Activated naive CD4-positive, alpha-beta T cell treated with anti-CD3 and anti-CD28 coated beads, Interleukin-2, amount 50 U/mL, for 72 hours (primary cell): ENCODE results near the gene OMP. TPM values are rescaled to one million over a fixed set of nuclear protein-coding genes. Genes with fewer than 3 reads are reported as not detected.

Source experiments
- ATAC-seq, 2 donors: fragments of 150-1000 bp; cut with Tn5 transposase; 2 replicates each; pipeline ENCODE4 v1.10.0; 2021; ENCODE audit warnings: mild to moderate bottlenecking in 2 of 2, moderate library complexity in 2 of 2
- DNase-seq, 2 donors: peaks; one replicate each; pipeline ENCODE4 v3.0.0; 2021 to 2022; ENCODE audit warnings: low spot score in 2 of 2
- H3K27ac Mint-ChIP-seq, 2 donors: one replicate each; pipeline ENCODE4 v1.8.0; 2022; ENCODE audit warnings: mild to moderate bottlenecking in 2 of 2, mixed read lengths in 2 of 2
- H3K36me3 Mint-ChIP-seq, 2 donors: one replicate each; pipeline ENCODE4 v1.8.0; 2022; ENCODE audit warnings: mixed read lengths in 2 of 2
- H3K9me3 Mint-ChIP-seq, 2 donors: one replicate each; pipeline ENCODE4 v1.8.0; 2022; ENCODE audit warnings: mixed read lengths in 2 of 2
- total RNA-seq, 2 donors: library from RNA; stranded (reverse); gene quantifications; one replicate each; pipeline ENCODE4 v1.2.3, GENCODE V29; 2022

Gene OMP
- total RNA-seq, 2 donors from 2014 or later: not detected

DNA sequence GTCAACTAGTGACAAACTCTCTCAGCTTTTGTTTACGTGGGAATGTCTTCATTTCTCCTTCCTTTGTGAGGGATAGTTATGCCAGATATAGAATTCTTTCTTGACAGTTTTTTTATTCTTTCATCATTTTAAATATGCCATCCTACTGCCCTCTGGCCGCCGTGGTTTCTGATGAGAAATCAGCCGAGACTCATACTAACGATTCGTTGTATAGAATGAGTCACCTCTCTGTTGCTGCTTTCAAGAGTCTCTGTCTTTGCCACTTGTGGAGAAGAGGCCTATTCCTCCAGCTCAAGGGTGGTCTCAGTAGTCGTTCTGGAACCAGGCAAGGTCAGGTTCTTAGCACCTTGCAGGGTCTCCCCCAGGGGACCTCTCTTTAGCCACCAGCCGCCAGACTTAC, 33.4 kb downstream of the OMP start:
- no peaks in the 10 kb centered on the region for H3K9me3 Mint-ChIP-seq
- DNase-seq: peak in 1 of 2 donors; percentile 26
- no peak overlapping the region for H3K27ac Mint-ChIP-seq
- ATAC-seq: peak; percentile 47 to 76
- H3K36me3 Mint-ChIP-seq: no peaks in the 10 kb centered on the region

- Mint-ChIP-seq H3K9me3 (no peaks in the 10 kb centered on the region), H3K36me3 (no peaks in the 10 kb centered on the region), H3K27ac (no peak overlapping the region)
- no peak for DNase-seq
- no peak for ATAC-seq
Measured at GRCh38 chr11:77136784-77137420, 34.3 kb downstream of the OMP start.

DNA sequence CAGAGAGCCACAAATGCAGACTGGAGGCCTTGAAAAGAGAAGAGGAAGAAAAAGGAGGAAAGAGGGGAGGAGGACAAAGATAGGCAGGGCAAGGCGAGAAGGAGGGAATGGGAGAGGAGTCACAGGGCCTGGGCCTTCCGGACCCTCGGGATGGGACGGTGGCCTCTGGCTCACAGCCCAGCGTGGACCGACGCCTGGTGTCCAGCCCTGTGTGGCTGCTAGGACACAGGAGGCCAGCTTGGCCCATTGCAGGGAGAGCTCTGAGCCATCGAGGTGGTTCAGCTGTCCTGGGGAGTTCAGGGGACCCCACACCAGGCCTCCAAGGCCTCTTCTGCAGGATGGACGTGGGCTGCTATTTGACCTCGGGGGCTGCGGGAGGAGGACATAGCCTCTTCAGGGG, 34.8 kb downstream of the OMP start:
- no peaks in the 10 kb centered on the region for H3K36me3 Mint-ChIP-seq
- H3K9me3 Mint-ChIP-seq: no peaks in the 10 kb centered on the region
- no peak overlapping the region for H3K27ac Mint-ChIP-seq
- no peak for DNase-seq
- no peak for ATAC-seq

DNA sequence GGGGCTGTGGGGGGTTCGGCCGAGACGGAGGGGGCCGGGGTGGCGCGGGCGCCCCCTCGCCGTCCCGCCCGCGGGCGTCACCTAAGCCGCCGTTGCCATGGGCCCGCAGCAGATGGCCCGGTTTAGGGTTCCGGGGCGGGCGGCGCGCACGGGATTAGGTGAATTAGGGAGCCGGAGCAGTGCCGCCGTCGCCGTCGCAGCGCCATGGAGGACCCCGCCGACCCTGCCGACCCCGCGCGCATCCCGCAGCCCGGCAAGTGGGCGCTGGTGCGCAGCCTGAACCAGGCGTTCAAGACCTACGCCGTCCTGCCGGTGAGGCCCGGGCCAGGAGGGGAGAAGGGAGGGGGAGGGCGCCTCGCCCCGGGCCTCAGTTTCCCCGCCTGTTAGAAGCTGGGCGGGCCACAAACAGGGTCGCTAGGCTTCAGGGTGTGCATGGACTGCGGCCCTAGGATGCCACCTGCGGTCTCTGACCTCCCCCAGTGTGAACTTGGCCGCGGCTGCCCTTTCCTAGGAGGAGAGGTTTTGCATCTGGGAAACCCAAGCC, 35.5 kb downstream of the OMP start:
- H3K9me3 Mint-ChIP-seq: no peaks in the 10 kb centered on the region
- ATAC-seq (no peak), DNase-seq (no peak)
- no peak overlapping the region for H3K27ac Mint-ChIP-seq
- no peaks in the 10 kb centered on the region for H3K36me3 Mint-ChIP-seq

DNA sequence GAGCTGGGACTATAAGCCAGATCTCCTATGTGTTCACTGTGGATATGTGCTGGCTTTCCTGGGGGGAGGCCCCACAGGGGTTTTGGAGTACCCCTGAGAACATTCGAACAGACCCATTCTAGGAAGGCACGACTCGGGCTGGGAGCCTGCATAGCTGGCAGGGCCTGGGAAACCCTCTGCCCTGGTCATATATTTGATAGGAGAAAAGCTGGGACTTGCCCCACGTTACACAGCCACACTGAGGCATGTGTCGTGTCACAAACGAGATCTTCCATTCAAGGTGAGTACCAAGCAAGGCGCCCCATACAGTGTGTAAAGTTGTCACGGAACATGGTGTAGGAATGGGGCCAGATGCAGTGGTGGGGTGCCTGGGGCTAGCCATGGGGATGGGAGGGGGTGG, 36.6 kb downstream of the OMP start:
- Mint-ChIP-seq H3K9me3 (no peaks in the 10 kb centered on the region), H3K27ac (no peak overlapping the region), H3K36me3 (no peaks in the 10 kb centered on the region)
- ATAC-seq (no peak), DNase-seq (no peak)

- H3K36me3 Mint-ChIP-seq: no peaks in the 10 kb centered on the region
- ATAC-seq (no peak), DNase-seq (no peak)
- no peak overlapping the region for H3K27ac Mint-ChIP-seq
- H3K9me3 Mint-ChIP-seq: no peaks in the 10 kb centered on the region
Measured at GRCh38 chr11:77140231-77140851, 37.7 kb downstream of the OMP start.

DNA sequence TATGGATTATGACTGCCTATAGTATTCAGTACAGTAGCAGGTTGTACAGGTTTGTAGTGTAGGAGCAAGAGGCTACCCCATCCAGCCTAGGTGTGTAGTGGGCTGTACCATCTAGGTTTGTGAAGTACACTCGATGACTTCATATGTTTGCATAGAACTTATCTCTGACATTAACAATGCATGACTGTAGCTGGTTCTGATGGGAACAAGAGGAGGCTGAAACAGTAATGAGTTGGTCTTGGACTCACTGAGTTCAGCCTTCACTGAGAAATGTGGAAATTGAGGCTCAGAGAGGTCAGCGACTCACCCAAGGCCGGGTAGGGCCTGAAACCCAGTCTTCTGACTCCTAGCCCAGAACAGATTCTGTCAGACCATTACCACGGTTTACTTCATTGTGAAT, 38.4 kb downstream of the OMP start:
- no peak overlapping the region for H3K27ac Mint-ChIP-seq
- peak in 1 of 2 donors; percentile 74 for ATAC-seq

DNA sequence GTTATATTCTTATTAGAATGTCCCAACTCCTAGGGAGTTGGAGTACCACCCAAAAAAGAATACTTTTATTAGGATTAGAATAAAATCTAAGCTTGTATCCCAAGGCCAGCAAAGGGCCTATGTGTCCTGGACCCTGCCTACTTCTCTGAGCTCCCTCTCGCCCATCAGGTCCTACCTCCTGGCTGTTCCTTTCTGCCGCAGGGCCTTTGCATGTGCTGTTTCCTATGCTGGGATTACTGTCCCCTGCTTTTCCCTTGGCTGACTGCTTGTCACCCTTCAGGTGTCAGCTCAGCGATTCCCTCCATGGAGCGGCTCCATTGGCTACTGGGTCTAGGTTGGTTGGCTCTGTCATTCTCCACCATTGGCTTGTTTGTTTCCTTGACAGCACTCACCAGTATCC, 38.8 kb downstream of the OMP start:
- Mint-ChIP-seq H3K27ac (no peak overlapping the region), H3K9me3 (no peaks in the 10 kb centered on the region), H3K36me3 (no peaks in the 10 kb centered on the region)
- DNase-seq (no peak), ATAC-seq (no peak)

More for the DNA sequence above, 38.4 kb downstream of the OMP start:
- no peaks in the 10 kb centered on the region for H3K36me3 Mint-ChIP-seq
- no peaks in the 10 kb centered on the region for H3K9me3 Mint-ChIP-seq
- no peak for DNase-seq

- H3K27ac Mint-ChIP-seq: peak overlapping the region in 1 of 2 donors; percentile 63
Measured at GRCh38 chr11:77142091-77142975, 39.7 kb downstream of the OMP start.

GRCh38 chr11:77143405-77144020, 40.9 kb downstream of the OMP start:
- Mint-ChIP-seq H3K9me3 (no peaks in the 10 kb centered on the region), H3K36me3 (no peaks in the 10 kb centered on the region), H3K27ac (peak overlapping the region in 1 of 2 donors; percentile 9)
- DNase-seq: no peak
- ATAC-seq: no peak

More at GRCh38 chr11:77142091-77142975, 39.7 kb downstream of the OMP start:
- DNase-seq (no peak), ATAC-seq (peak; percentile 61 to 63)
- H3K36me3 Mint-ChIP-seq: no peaks in the 10 kb centered on the region
- no peaks in the 10 kb centered on the region for H3K9me3 Mint-ChIP-seq

GRCh38 chr11:77144196-77144856, 41.7 kb downstream of the OMP start:
- H3K27ac Mint-ChIP-seq: no peak overlapping the region
- ATAC-seq: no peak
- no peak for DNase-seq
- no peaks in the 10 kb centered on the region for H3K36me3 Mint-ChIP-seq
- no peaks in the 10 kb centered on the region for H3K9me3 Mint-ChIP-seq

GRCh38 chr11:77144857-77145428, 42.3 kb downstream of the OMP start:
- Mint-ChIP-seq H3K27ac (no peak overlapping the region), H3K9me3 (no peaks in the 10 kb centered on the region), H3K36me3 (no peaks in the 10 kb centered on the region)
- no peak for DNase-seq
- ATAC-seq: no peak

DNA sequence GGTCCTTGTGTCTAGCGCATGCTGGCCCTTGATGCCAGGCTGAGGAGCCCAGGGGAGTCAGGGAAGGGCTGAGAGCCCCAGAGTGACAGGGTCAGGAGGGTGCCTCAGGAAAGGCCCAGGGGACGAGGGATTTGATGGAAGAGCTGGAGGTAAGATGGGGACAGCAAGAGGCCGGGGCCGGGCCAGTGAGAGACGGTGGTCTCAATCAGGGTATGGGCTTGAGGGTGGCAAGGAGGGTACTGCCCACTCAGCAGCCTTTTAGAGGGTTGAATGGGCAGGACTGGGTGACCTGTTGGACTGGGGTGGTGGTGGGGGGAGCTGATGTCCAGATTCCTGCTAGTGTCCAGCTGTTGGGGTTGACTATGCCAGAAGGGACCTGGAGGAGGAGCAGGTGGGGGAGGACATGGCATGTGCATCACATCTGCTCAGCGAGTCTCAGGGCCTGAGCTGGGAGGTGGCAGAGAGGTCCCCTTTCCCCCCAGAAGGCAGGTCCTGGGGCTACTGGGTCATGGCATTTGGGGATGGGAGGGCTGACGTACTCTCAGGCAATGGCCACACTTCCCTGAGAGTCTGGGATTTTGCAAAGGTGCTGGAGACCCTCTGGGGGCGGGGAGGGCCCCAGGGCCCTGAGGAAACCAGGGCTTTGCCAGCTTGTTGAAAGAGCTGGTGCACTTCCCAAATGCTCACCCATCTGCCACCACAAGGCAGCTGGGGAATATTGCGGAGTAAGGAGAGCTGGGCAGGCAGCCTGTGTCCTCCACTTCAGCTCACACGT, 43.8 kb downstream of the OMP start:
- DNase-seq (no peak), ATAC-seq (no peak)
- Mint-ChIP-seq H3K36me3 (no peaks in the 10 kb centered on the region), H3K27ac (no peak overlapping the region), H3K9me3 (no peaks in the 10 kb centered on the region)

DNA sequence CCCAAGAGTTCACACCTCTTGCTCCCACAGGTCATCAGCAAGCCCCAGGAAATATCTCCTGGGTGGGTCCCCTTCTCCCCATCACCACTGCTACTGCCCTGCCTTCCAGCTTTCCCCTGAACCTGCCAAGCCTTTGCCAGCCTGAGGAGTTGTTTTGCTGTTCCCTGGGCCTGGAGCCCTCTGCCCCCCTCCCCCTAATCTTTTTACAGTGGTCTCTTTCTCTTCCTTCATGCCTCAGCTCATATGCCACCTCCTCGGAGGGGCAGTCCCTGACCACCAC, 44.3 kb downstream of the OMP start:
- Mint-ChIP-seq H3K9me3 (no peaks in the 10 kb centered on the region), H3K27ac (no peak overlapping the region), H3K36me3 (no peaks in the 10 kb centered on the region)
- DNase-seq (no peak), ATAC-seq (no peak)

DNA sequence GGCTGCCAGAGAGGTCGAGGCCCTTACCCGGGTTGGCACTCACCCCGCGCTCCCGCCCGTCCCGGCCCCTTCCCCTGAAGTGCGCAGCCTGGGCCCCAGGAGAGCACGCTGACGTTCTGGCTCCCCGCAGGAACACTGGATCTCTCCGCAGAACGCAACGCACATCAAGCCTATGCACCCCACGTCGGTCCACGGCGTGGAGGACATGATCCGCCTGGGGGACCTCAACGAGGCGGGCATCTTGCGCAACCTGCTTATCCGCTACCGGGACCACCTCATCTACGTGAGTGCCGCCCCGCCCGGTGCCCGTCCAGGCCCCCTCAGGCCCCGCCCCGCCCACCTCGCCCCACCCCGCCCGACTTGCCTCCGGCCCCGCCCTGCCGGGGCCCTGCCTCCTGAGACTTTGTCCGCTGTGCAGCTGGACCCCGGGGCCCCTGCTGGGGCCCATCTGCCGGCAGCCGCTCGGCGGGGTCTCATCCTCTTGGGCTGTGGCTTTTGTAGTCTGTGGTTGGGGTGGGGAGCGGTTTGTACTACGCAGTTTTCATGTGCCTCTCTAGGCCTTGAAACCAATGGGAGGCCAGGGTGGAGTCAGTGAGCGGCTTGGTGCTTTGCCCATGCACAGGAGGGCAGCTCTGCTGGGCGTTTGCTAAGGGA, 45.2 kb downstream of the OMP start:
- ATAC-seq: peak; percentile 32 to 50
- DNase-seq: peak in 1 of 2 donors; percentile 28
- Mint-ChIP-seq H3K9me3 (no peaks in the 10 kb centered on the region), H3K36me3 (no peaks in the 10 kb centered on the region), H3K27ac (no peak overlapping the region)
